ENCODE results near the gene GADD45B. TPM values are rescaled to one million over a fixed set of nuclear protein-coding genes. Genes with fewer than 3 reads are reported as not detected.
"Not testable (repeated sequence)": the region's sequence is repeated elsewhere in the genome, so short reads cannot be mapped to it uniquely, and the experiment has no call there.

Gene GADD45B
- total RNA-seq, 1 experiment from 2014 or later, result 23.8 TPM

DNA sequence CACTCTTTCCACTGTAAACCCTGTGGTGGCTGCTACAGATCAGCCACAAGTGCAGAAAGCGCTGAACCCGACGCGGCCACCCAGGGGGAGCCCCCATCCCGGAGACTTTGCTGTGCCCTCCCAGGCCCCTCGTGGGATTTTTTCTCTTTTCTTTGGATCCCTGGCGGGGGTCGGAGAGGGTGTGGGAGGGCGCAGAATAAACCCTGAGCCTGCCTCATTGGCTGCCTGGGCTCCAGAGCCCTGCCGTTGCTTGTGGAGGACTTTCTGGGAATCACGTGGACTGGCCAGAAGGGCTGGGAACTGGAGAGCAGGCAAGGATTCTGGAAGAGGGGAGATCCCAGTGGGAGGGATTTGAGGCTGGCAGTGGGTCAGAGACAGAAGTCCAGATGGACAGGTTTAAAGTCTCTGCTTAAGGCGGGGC, 24.9 kb downstream of the GADD45B start:
- Mint-ChIP-seq H3K4me1 (ENCODE audit: low read depth, unreplicated experiment) (no peaks in the 10 kb centered on the region), H3K9me3 (ENCODE audit: unreplicated experiment) (no peaks in the 10 kb centered on the region), H3K4me3 (ENCODE audit: unreplicated experiment) (no peak overlapping the region), H3K36me3 (ENCODE audit: insufficient read depth, unreplicated experiment) (no peaks in the 10 kb centered on the region), H3K27me3 (ENCODE audit: insufficient read depth, unreplicated experiment) (no peaks in the 10 kb centered on the region), H3K27ac (ENCODE audit: unreplicated experiment) (no peak overlapping the region)
- TF ChIP-seq, protein P1, sequence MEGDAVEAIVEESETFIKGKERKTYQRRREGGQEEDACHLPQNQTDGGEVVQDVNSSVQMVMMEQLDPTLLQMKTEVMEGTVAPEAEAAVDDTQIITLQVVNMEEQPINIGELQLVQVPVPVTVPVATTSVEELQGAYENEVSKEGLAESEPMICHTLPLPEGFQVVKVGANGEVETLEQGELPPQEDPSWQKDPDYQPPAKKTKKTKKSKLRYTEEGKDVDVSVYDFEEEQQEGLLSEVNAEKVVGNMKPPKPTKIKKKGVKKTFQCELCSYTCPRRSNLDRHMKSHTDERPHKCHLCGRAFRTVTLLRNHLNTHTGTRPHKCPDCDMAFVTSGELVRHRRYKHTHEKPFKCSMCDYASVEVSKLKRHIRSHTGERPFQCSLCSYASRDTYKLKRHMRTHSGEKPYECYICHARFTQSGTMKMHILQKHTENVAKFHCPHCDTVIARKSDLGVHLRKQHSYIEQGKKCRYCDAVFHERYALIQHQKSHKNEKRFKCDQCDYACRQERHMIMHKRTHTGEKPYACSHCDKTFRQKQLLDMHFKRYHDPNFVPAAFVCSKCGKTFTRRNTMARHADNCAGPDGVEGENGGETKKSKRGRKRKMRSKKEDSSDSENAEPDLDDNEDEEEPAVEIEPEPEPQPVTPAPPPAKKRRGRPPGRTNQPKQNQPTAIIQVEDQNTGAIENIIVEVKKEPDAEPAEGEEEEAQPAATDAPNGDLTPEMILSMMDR (IDR thresholded peaks at IDR 0.05; ENCODE audit: insufficient read depth in 1 of 2, low read depth in 1 of 2, low read length in 1 of 2, severe bottlenecking in 1 of 2, unreplicated experiment in 1 of 2), result no peak
- Histone ChIP-seq H3K4me3 (ENCODE audit: low read depth, low read length) (no peak overlapping the region), H3K4me1 (peaks cover 16% of the 10 kb centered on the region), H3K9me3 (no peaks in the 10 kb centered on the region), H3K27me3 (replicated peaks; ENCODE audit: control insufficient read depth, insufficient read depth, low read length) (no peaks in the 10 kb centered on the region), H3K36me3 (ENCODE audit: control insufficient read depth, insufficient read depth, low read length) (no peaks in the 10 kb centered on the region)
- ChIA-PET POLR2A (no interaction called here), CTCF (interaction anchor here (0.7 kb wide), 1 partner anchor 120 kb away, joined by 5 read pairs; no protein-coding TSS in a partner anchor)
- DNase-seq, result no peak
- intact Hi-C loops (cut with micrococcal nuclease; ENCODE audit: unreplicated experiment), result no loop called here
- BruUV-seq (replicated peaks), result no TSS peak

DNA sequence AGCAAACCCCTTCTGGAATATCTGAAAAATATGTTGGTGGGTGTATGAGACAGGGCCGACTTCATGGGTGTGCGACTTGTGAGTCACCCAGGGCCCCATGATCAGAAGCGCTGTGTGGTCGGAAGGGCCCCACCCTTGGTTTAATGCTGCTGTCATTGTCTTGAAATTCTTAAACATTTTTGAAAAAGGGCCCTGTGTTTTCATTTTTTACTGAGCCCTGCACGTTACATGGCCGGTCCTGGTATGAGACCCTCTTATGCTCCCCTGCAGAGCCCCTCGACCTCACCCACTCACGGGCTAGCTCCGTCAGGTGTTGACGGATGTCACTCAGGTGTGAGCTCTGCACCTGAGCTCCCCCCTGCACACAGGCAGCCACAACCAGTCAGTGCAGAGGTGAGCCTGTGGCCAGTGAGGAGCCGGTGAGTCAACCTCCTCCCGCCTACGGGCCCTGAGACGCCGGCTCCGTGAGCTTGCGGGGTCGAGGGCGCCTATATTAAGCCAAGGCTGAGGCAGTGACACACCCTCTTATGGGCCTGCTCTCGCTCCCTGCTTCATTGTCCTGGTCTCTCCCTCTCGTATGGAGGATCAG, 27.7 kb downstream of the GADD45B start:
- BruUV-seq (replicated peaks), result no TSS peak
- Histone ChIP-seq H3K36me3 (ENCODE audit: control insufficient read depth, insufficient read depth, low read length) (no peaks in the 10 kb centered on the region), H3K27me3 (replicated peaks; ENCODE audit: control insufficient read depth, insufficient read depth, low read length) (no peaks in the 10 kb centered on the region), H3K4me3 (ENCODE audit: low read depth, low read length) (no peak overlapping the region), H3K9me3 (no peaks in the 10 kb centered on the region), H3K4me1 (peaks cover 14% of the 10 kb centered on the region; the same call in 1 of the 2 replicates)
- CTCF ChIA-PET, result interaction anchor here (0.9 to 1.3 kb wide), 2 partner anchors 28 to 75 kb away, joined by 3 to 6 read pairs; partner anchors contain the start of gene GADD45B
- TF ChIP-seq, protein P1 (IDR thresholded peaks at IDR 0.05; ENCODE audit: insufficient read depth in 1 of 2, low read depth in 1 of 2, low read length in 1 of 2, severe bottlenecking in 1 of 2, unreplicated experiment in 1 of 2), result no peak
- intact Hi-C loops (cut with micrococcal nuclease; ENCODE audit: unreplicated experiment), result no loop called here
- no peaks in the 10 kb centered on the region for H3K9me3 Mint-ChIP-seq (ENCODE audit: unreplicated experiment)
- H3K4me1 Mint-ChIP-seq (ENCODE audit: low read depth, unreplicated experiment), result no peaks in the 10 kb centered on the region
- no peaks in the 10 kb centered on the region for H3K36me3 Mint-ChIP-seq (ENCODE audit: insufficient read depth, unreplicated experiment)
- peak in 1 of 2 experiments; percentile 34 for DNase-seq
- peak overlapping the region; percentile 35 for H3K27ac Mint-ChIP-seq (ENCODE audit: unreplicated experiment)
- POLR2A ChIA-PET, result interaction anchor here (0.5 to 1.3 kb wide), 4 partner anchors 26 to 339 kb away, joined by 3 to 15 read pairs (median 4); partner anchors contain the start of gene GADD45B
- no peaks in the 10 kb centered on the region for H3K27me3 Mint-ChIP-seq (ENCODE audit: insufficient read depth, unreplicated experiment)
- H3K4me3 Mint-ChIP-seq (ENCODE audit: unreplicated experiment), result peak overlapping the region; percentile 29

DNA sequence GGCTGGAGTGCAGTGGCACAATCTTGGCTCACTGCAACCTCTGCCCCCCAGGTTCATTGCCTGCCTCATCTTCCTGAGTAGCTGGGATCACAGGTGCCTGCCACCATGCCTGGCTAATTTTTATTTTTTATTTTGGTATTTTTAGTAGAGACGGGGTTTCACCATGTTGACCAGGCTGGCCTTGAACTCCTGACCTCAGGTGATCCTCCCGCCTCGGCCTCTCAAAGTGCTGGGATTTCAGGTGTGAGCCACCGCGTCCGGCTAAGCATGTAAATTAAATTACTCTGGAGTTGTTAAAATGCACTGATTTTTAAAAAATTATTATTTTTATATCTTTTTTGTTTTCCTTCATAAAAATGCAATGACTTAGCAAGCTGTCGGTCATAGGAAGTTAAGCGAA, 30.7 kb downstream of the GADD45B start:
- BruUV-seq (replicated peaks); DNase-seq; CTCF ChIA-PET; H3K27ac Mint-ChIP-seq (ENCODE audit: unreplicated experiment); H3K4me1 Mint-ChIP-seq (ENCODE audit: low read depth, unreplicated experiment); H3K4me1 ChIP-seq; H3K4me3 Mint-ChIP-seq (ENCODE audit: unreplicated experiment); H3K36me3 ChIP-seq (ENCODE audit: control insufficient read depth, insufficient read depth, low read length); H3K9me3 ChIP-seq; H3K27me3 Mint-ChIP-seq (ENCODE audit: insufficient read depth, unreplicated experiment); H3K4me3 ChIP-seq (ENCODE audit: low read depth, low read length); H3K27me3 ChIP-seq (replicated peaks; ENCODE audit: control insufficient read depth, insufficient read depth, low read length); H3K9me3 Mint-ChIP-seq (ENCODE audit: unreplicated experiment); intact Hi-C loops (cut with micrococcal nuclease; ENCODE audit: unreplicated experiment); H3K36me3 Mint-ChIP-seq (ENCODE audit: insufficient read depth, unreplicated experiment): not testable (repeated sequence)
- POLR2A ChIA-PET, result interaction anchor here (0.6 to 1.2 kb wide), 3 partner anchors 30 to 905 kb away, joined by 4 to 9 read pairs (median 4); partner anchors contain the start of gene GADD45B

All from Caco-2 (cell line).